Measurements from ENCODE around the gene PLXND1. TPM values are rescaled to one million over a fixed set of nuclear protein-coding genes. Genes with fewer than 3 reads are reported as not detected.

Gene PLXND1
- total RNA-seq, 1 experiment from 2014 or later = 47.3 TPM

DNA sequence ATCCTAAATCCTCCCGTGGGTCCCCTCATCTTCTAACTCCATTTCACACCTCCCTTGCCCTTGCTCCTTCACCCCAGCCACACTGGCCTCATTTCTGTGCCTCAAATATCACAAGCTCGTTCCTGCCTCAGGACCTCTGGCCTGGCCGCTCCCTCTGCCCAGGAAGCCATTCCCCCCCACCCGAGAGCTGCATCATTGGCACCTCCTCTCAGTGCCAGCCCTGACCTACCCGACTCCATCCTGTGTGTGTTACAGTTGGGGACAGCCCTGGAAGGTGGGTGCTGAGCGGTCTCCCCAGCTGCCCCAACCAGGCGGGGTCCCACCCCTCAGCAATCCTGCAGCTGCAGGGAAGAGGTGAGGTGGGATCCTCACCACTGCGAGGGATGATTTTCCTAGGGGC, 14.5 kb downstream of the PLXND1 start:
- no peak for DNase-seq (ENCODE audit: low read depth, low spot score)
- intact Hi-C loops (cut with micrococcal nuclease) = no loop called here
- H3K9me2 ChIP-seq (ENCODE audit: insufficient read depth) = no peaks in the 10 kb centered on the region
- ChIA-PET RAD21 (ENCODE audit: low non-redundant PET in 1 of 2, low total read pairs in 2 of 2, uncharacterized antibody in 2 of 2, unreplicated experiment in 2 of 2) (no interaction called here), CTCF (no interaction called here), POLR2A (no interaction called here)
- TF ChIP-seq FOSL1 (IDR thresholded peaks at IDR 0.05; ENCODE audit: low read depth) (no peak), JUND (IDR thresholded peaks at IDR 0.05) (no peak), EGR1 (IDR thresholded peaks at IDR 0.05; ENCODE audit: low read depth) (no peak), CEBPB (IDR thresholded peaks at IDR 0.05; ENCODE audit: low read depth) (no peak), SIN3A (IDR thresholded peaks at IDR 0.05; ENCODE audit: low read depth) (no peak), RAD21 (IDR thresholded peaks at IDR 0.05; ENCODE audit: low read depth) (no peak), ELF1 (IDR thresholded peaks at IDR 0.05; ENCODE audit: borderline replicate concordance, low read depth) (no peak), EZH2 (IDR thresholded peaks at IDR 0.05) (no peak), POLR2A (IDR thresholded peaks at IDR 0.05; ENCODE audit: borderline replicate concordance, extremely low read depth, insufficient read depth, insufficient read length) (no peak), EZH2phosphoT487 (IDR thresholded peaks at IDR 0.05; ENCODE audit: borderline replicate concordance) (no peak), TCF7L2 (IDR thresholded peaks at IDR 0.05; ENCODE audit: borderline replicate concordance, extremely low read depth, insufficient read depth, insufficient read length) (no peak), SRF (IDR thresholded peaks at IDR 0.05; ENCODE audit: low read depth) (no peak), YY1 (IDR thresholded peaks at IDR 0.05; ENCODE audit: extremely low read depth, insufficient replicate concordance, low read depth, low read length) (no peak), CBX3 (IDR thresholded peaks at IDR 0.05; ENCODE audit: low read depth) (no peak), ZNF274 (IDR thresholded peaks at IDR 0.05; ENCODE audit: low read depth, low read length) (no peak)
- TF ChIP-seq, protein P1, sequence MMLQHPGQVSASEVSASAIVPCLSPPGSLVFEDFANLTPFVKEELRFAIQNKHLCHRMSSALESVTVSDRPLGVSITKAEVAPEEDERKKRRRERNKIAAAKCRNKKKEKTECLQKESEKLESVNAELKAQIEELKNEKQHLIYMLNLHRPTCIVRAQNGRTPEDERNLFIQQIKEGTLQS (IDR thresholded peaks at IDR 0.05) = no peak
- TF ChIP-seq, protein P2, sequence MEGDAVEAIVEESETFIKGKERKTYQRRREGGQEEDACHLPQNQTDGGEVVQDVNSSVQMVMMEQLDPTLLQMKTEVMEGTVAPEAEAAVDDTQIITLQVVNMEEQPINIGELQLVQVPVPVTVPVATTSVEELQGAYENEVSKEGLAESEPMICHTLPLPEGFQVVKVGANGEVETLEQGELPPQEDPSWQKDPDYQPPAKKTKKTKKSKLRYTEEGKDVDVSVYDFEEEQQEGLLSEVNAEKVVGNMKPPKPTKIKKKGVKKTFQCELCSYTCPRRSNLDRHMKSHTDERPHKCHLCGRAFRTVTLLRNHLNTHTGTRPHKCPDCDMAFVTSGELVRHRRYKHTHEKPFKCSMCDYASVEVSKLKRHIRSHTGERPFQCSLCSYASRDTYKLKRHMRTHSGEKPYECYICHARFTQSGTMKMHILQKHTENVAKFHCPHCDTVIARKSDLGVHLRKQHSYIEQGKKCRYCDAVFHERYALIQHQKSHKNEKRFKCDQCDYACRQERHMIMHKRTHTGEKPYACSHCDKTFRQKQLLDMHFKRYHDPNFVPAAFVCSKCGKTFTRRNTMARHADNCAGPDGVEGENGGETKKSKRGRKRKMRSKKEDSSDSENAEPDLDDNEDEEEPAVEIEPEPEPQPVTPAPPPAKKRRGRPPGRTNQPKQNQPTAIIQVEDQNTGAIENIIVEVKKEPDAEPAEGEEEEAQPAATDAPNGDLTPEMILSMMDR (IDR thresholded peaks at IDR 0.05 in 2 of 3, conservative IDR thresholded peaks at IDR 0.05 in 1 of 3; ENCODE audit: borderline replicate concordance in 1 of 3, insufficient read depth in 1 of 3, low read depth in 2 of 3, low read length in 2 of 3) = no peak
- TF ChIP-seq, protein P3, sequence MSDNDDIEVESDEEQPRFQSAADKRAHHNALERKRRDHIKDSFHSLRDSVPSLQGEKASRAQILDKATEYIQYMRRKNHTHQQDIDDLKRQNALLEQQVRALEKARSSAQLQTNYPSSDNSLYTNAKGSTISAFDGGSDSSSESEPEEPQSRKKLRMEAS (IDR thresholded peaks at IDR 0.05) = no peak
- TF ChIP-seq, protein P4, sequence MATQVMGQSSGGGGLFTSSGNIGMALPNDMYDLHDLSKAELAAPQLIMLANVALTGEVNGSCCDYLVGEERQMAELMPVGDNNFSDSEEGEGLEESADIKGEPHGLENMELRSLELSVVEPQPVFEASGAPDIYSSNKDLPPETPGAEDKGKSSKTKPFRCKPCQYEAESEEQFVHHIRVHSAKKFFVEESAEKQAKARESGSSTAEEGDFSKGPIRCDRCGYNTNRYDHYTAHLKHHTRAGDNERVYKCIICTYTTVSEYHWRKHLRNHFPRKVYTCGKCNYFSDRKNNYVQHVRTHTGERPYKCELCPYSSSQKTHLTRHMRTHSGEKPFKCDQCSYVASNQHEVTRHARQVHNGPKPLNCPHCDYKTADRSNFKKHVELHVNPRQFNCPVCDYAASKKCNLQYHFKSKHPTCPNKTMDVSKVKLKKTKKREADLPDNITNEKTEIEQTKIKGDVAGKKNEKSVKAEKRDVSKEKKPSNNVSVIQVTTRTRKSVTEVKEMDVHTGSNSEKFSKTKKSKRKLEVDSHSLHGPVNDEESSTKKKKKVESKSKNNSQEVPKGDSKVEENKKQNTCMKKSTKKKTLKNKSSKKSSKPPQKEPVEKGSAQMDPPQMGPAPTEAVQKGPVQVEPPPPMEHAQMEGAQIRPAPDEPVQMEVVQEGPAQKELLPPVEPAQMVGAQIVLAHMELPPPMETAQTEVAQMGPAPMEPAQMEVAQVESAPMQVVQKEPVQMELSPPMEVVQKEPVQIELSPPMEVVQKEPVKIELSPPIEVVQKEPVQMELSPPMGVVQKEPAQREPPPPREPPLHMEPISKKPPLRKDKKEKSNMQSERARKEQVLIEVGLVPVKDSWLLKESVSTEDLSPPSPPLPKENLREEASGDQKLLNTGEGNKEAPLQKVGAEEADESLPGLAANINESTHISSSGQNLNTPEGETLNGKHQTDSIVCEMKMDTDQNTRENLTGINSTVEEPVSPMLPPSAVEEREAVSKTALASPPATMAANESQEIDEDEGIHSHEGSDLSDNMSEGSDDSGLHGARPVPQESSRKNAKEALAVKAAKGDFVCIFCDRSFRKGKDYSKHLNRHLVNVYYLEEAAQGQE (IDR thresholded peaks at IDR 0.05; ENCODE audit: low read depth) = no peak
- H3K36me3 ChIP-seq (ENCODE audit: control insufficient read depth in 1 of 2, insufficient read depth in 2 of 2, low read length in 2 of 2) = no peaks in the 10 kb centered on the region
- no peak overlapping the region for H3K27ac ChIP-seq (ENCODE audit: low read depth, low read length)
- H3K27me3 ChIP-seq (ENCODE audit: insufficient read depth, low read length) = no peaks in the 10 kb centered on the region
- H3K4me3 ChIP-seq (replicated peaks in 1 of 2; ENCODE audit: low read depth in 1 of 2, low read length in 2 of 2) = no peak overlapping the region
- no peaks in the 10 kb centered on the region for H3K9me3 ChIP-seq (ENCODE audit: control insufficient read depth in 1 of 2, insufficient read depth in 1 of 2, low read depth in 1 of 2, low read length in 2 of 2)
- no peak overlapping the region for H3K4me2 ChIP-seq (ENCODE audit: low read length)
- H2AFZ ChIP-seq (ENCODE audit: low read depth, low read length, poor library complexity, severe bottlenecking) = no peak overlapping the region
- peaks cover 0 to 3% of the 10 kb centered on the region in 2 experiments; a peak in 1 of 4 replicates for H3K4me1 ChIP-seq (ENCODE audit: control insufficient read depth in 1 of 2, insufficient read depth in 2 of 2, low read length in 2 of 2)
- no TSS peak for BruUV-seq (replicated peaks)
- no peaks in the 10 kb centered on the region for H4K20me1 ChIP-seq (ENCODE audit: insufficient read depth)
- ATAC-seq = no peak
- no peak overlapping the region for H3K9ac ChIP-seq (ENCODE audit: low read length)
- H3K79me2 ChIP-seq (ENCODE audit: insufficient read depth, low read length) = peaks cover 6% of the 10 kb centered on the region; the same call in 1 of the 2 replicates

Measured in HCT116 (cell line).